Measurements from ENCODE around the gene HTR1A. TPM values are rescaled to one million over a fixed set of nuclear protein-coding genes. Genes with fewer than 3 reads are reported as not detected.

Gene HTR1A
- total RNA-seq = not detected
- long read RNA-seq = 0 reads

- DNase-seq (no peak), ATAC-seq (no peak)
- intact Hi-C loops (cut with DNase I) = loop anchor here (5.0 to 10.0 kb wide), 2 partner anchors 560 to 1517 kb away; no protein-coding TSS in a partner anchor
Observed at GRCh38 chr5:63962279-63962678, at the start of gene HTR1A. Gene HTR1A (minus strand): TSS chr5:63962445. CDS start chr5:63961719, 726 bp downstream.

- ATAC-seq (no peak), DNase-seq (no peak)
- intact Hi-C loops (cut with DNase I) = no loop called here
Observed at GRCh38 chr5:64003966-64004365, 41.7 kb upstream of the HTR1A start.

GRCh38 chr5:64000096-64000495 is 37.9 kb upstream of the HTR1A start:
- no peak for ATAC-seq
- intact Hi-C loops (cut with DNase I) = no loop called here
- no peak for DNase-seq

- intact Hi-C loops (cut with DNase I) = no loop called here
- ATAC-seq = no peak
- DNase-seq = no peak
Observed at GRCh38 chr5:63987053-63987452, 24.8 kb upstream of the HTR1A start.

GRCh38 chr5:63981864-63982263 is 19.6 kb upstream of the HTR1A start:
- intact Hi-C loops (cut with DNase I) = no loop called here
- ATAC-seq = no peak

GRCh38 chr5:63963926-63964325 is 1.7 kb upstream of the HTR1A start:
- DNase-seq = no peak
- no peak for ATAC-seq
- intact Hi-C loops (cut with DNase I) = loop anchor here (5.0 to 10.0 kb wide), 2 partner anchors 562 to 1519 kb away; no protein-coding TSS in a partner anchor

More at GRCh38 chr5:63981864-63982263, 19.6 kb upstream of the HTR1A start:
- no peak for DNase-seq

- DNase-seq = no peak
- peak; percentile 47 to 55 for ATAC-seq
Observed at GRCh38 chr5:63963080-63963735, 963 bp upstream of the HTR1A start.

GRCh38 chr5:63961598-63962161 is 565 bp downstream of the HTR1A start:
- intact Hi-C loops (cut with DNase I) = loop anchor here (5.0 to 10.0 kb wide), 2 partner anchors 559 to 1517 kb away; no protein-coding TSS in a partner anchor
- no peak for DNase-seq
- no peak for ATAC-seq

More at GRCh38 chr5:63963080-63963735, 963 bp upstream of the HTR1A start:
- intact Hi-C loops (cut with DNase I) = loop anchor here (5.0 to 10.0 kb wide), 2 partner anchors 561 to 1518 kb away; no protein-coding TSS in a partner anchor

- intact Hi-C loops (cut with DNase I) = loop anchor here (5.0 to 10.0 kb wide), 2 partner anchors 559 to 1516 kb away; no protein-coding TSS in a partner anchor
- ATAC-seq (no peak), DNase-seq (no peak)
Observed at GRCh38 chr5:63961125-63961597, 1.1 kb downstream of the HTR1A start.

GRCh38 chr5:63960646-63961045 is 1.6 kb downstream of the HTR1A start:
- intact Hi-C loops (cut with DNase I) = loop anchor here (5.0 to 10.0 kb wide), 2 partner anchors 558 to 1516 kb away; no protein-coding TSS in a partner anchor
- no peak for ATAC-seq
- DNase-seq = no peak

GRCh38 chr5:63959177-63959982 is 2.9 kb downstream of the HTR1A start:
- DNase-seq (no peak), ATAC-seq (no peak)
- intact Hi-C loops (cut with DNase I) = no loop called here

- intact Hi-C loops (cut with DNase I) = no loop called here
- no peak for ATAC-seq
- no peak for DNase-seq
Observed at GRCh38 chr5:63958654-63959053, 3.6 kb downstream of the HTR1A start.

- intact Hi-C loops (cut with DNase I) = no loop called here
- DNase-seq (no peak), ATAC-seq (no peak)
Observed at GRCh38 chr5:63957617-63958016, 4.6 kb downstream of the HTR1A start.

- intact Hi-C loops (cut with DNase I) = no loop called here
- ATAC-seq (no peak), DNase-seq (no peak)
Observed at GRCh38 chr5:63953217-63953616, 9.0 kb downstream of the HTR1A start.

GRCh38 chr5:63935103-63935502 is 27.1 kb downstream of the HTR1A start:
- ATAC-seq (no peak), DNase-seq (no peak)
- intact Hi-C loops (cut with DNase I) = no loop called here

- intact Hi-C loops (cut with DNase I) = no loop called here
- no peak for DNase-seq
- no peak for ATAC-seq
Observed at GRCh38 chr5:63931836-63932235, 30.4 kb downstream of the HTR1A start.

GRCh38 chr5:63928451-63928850 is 33.8 kb downstream of the HTR1A start:
- intact Hi-C loops (cut with DNase I) = no loop called here
- ATAC-seq = no peak
- no peak for DNase-seq

GRCh38 chr5:63923914-63924313 is 38.3 kb downstream of the HTR1A start:
- intact Hi-C loops (cut with DNase I) = no loop called here
- ATAC-seq (no peak), DNase-seq (no peak)

GRCh38 chr5:63919763-63920478 is 42.3 kb downstream of the HTR1A start:
- no peak for ATAC-seq
- intact Hi-C loops (cut with DNase I) = no loop called here
- no peak for DNase-seq

Data from left cardiac atrium (tissue), 4 donors.